ENCODE measurements around the gene ZNF133. TPM values are rescaled to one million over a fixed set of nuclear protein-coding genes. Genes with fewer than 3 reads are reported as not detected.

ZNF133 gene
- total RNA-seq, 1 experiment from 2014 or later, result 9.3 TPM

DNA sequence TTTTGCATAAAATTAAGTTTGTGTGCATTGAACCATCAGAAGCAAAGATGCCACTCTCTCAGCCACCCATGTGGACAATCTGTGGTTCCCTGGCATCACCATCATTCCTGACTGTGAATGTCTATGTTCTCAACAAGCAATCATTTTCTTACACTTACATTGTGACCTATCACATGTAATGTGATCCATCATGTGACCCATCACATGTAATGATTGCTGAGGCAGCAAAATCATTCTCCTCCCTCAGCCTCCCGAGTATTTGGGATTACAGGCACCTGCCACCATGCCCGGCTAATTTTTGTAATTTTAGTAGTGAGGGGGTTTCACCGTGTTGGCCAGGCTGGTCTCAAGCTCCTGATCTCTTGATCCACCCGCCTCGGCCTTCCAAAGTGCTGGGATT lies 22.0 kb upstream of the ZNF133 start:
- Histone ChIP-seq H3K4me1 (ENCODE audit: insufficient read depth, low read length, poor library complexity, severe bottlenecking) (no peaks in the 10 kb centered on the region), H3K9me3 (ENCODE audit: low read depth, low read length, poor library complexity, severe bottlenecking) (no peaks in the 10 kb centered on the region), H3K36me3 (ENCODE audit: insufficient read depth, low read length, poor library complexity, severe bottlenecking) (no peaks in the 10 kb centered on the region), H3K27me3 (replicated peaks; ENCODE audit: insufficient read depth, low read depth, low read length, poor library complexity) (peaks cover 4% of the 10 kb centered on the region), H3K27ac (ENCODE audit: low read depth, low read length, poor library complexity, severe bottlenecking) (no peak overlapping the region), H3K4me3 (ENCODE audit: low read depth, low read length, poor library complexity, severe bottlenecking) (no peak overlapping the region)
- ChIA-PET POLR2A (ENCODE audit: low non-redundant PET) (no interaction called here), CTCF (no interaction called here)
- DNase-seq (ENCODE audit: low spot score), result no peak
- intact Hi-C loops (cut with micrococcal nuclease; ENCODE audit: unreplicated experiment), result no loop called here
- BruUV-seq (replicated peaks), result no TSS peak
- no peak for TF ChIP-seq EZH2 (IDR thresholded peaks at IDR 0.05; ENCODE audit: borderline replicate concordance, low read depth, low read length, poor library complexity, severe bottlenecking)
- TF ChIP-seq, protein P1, sequence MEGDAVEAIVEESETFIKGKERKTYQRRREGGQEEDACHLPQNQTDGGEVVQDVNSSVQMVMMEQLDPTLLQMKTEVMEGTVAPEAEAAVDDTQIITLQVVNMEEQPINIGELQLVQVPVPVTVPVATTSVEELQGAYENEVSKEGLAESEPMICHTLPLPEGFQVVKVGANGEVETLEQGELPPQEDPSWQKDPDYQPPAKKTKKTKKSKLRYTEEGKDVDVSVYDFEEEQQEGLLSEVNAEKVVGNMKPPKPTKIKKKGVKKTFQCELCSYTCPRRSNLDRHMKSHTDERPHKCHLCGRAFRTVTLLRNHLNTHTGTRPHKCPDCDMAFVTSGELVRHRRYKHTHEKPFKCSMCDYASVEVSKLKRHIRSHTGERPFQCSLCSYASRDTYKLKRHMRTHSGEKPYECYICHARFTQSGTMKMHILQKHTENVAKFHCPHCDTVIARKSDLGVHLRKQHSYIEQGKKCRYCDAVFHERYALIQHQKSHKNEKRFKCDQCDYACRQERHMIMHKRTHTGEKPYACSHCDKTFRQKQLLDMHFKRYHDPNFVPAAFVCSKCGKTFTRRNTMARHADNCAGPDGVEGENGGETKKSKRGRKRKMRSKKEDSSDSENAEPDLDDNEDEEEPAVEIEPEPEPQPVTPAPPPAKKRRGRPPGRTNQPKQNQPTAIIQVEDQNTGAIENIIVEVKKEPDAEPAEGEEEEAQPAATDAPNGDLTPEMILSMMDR (conservative IDR thresholded peaks at IDR 0.05; ENCODE audit: low read depth, low read length), result no peak

DNA sequence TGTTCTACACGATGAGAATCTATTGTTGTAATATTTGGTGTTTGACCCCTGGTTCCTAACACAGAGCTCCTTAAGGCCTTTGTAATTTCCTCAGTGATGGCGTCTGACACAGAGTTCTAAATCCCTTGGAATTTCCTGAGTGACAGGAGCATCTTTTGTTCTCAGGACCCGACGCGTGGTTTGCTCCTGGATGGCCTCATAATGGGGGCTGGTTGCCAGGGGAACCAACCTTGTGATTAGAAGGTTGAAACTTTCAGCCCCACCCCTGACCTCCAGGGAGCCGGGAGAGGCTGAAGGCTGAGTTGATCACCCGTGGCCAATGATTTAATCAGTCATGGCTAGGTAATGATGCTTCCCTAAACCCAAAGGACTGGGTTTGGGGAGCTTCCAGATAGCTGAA lies 20.5 kb upstream of the ZNF133 start:
- TF ChIP-seq, protein P1 (conservative IDR thresholded peaks at IDR 0.05; ENCODE audit: low read depth, low read length), result no peak
- no peak for TF ChIP-seq EZH2 (IDR thresholded peaks at IDR 0.05; ENCODE audit: borderline replicate concordance, low read depth, low read length, poor library complexity, severe bottlenecking)
- Histone ChIP-seq H3K27me3 (replicated peaks; ENCODE audit: insufficient read depth, low read depth, low read length, poor library complexity) (peaks cover 4% of the 10 kb centered on the region), H3K27ac (ENCODE audit: low read depth, low read length, poor library complexity, severe bottlenecking) (no peak overlapping the region), H3K36me3 (ENCODE audit: insufficient read depth, low read length, poor library complexity, severe bottlenecking) (no peaks in the 10 kb centered on the region), H3K4me1 (ENCODE audit: insufficient read depth, low read length, poor library complexity, severe bottlenecking) (no peaks in the 10 kb centered on the region), H3K9me3 (ENCODE audit: low read depth, low read length, poor library complexity, severe bottlenecking) (no peaks in the 10 kb centered on the region), H3K4me3 (ENCODE audit: low read depth, low read length, poor library complexity, severe bottlenecking) (no peak overlapping the region)
- intact Hi-C loops (cut with micrococcal nuclease; ENCODE audit: unreplicated experiment), result no loop called here
- ChIA-PET CTCF (no interaction called here), POLR2A (ENCODE audit: low non-redundant PET) (no interaction called here)
- BruUV-seq (replicated peaks), result no TSS peak
- peak; percentile 12 for DNase-seq (ENCODE audit: low spot score)

DNA sequence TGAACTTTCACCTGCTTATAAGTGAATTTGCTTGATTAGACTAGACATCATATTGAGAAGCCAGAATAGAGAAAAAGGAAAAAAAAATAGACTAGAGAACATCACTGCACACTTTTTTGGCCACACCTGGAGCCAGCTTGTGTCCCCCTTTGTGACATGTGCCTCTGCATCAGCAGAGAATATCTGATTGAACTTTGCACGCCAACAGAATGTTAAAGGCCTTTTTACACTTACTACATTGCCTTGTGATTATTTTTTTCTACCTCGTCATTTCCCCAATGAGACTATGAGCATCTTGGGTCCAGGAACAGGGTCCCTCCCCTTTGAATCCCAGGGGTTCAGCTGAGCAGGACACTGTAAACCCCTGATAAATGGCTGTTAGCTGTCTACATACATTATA lies 17.2 kb upstream of the ZNF133 start:
- Histone ChIP-seq H3K27ac (ENCODE audit: low read depth, low read length, poor library complexity, severe bottlenecking) (no peak overlapping the region), H3K27me3 (replicated peaks; ENCODE audit: insufficient read depth, low read depth, low read length, poor library complexity) (peaks cover 18% of the 10 kb centered on the region), H3K9me3 (ENCODE audit: low read depth, low read length, poor library complexity, severe bottlenecking) (no peaks in the 10 kb centered on the region), H3K4me1 (ENCODE audit: insufficient read depth, low read length, poor library complexity, severe bottlenecking) (no peaks in the 10 kb centered on the region), H3K36me3 (ENCODE audit: insufficient read depth, low read length, poor library complexity, severe bottlenecking) (no peaks in the 10 kb centered on the region), H3K4me3 (ENCODE audit: low read depth, low read length, poor library complexity, severe bottlenecking) (no peak overlapping the region)
- TF ChIP-seq, protein P1 (conservative IDR thresholded peaks at IDR 0.05; ENCODE audit: low read depth, low read length), result no peak
- no peak for TF ChIP-seq EZH2 (IDR thresholded peaks at IDR 0.05; ENCODE audit: borderline replicate concordance, low read depth, low read length, poor library complexity, severe bottlenecking)
- intact Hi-C loops (cut with micrococcal nuclease; ENCODE audit: unreplicated experiment), result no loop called here
- DNase-seq (ENCODE audit: low spot score), result no peak
- POLR2A ChIA-PET (ENCODE audit: low non-redundant PET), result no interaction called here
- no TSS peak for BruUV-seq (replicated peaks)
- CTCF ChIA-PET, result no interaction called here
